Heart left ventricle (tissue), 16 donors: ENCODE results near the gene PCDHA6. TPM values are rescaled to one million over a fixed set of nuclear protein-coding genes. Genes with fewer than 3 reads are reported as not detected.
"Not testable (repeated sequence)": the region's sequence is repeated elsewhere in the genome, so short reads cannot be mapped to it uniquely, and the experiment has no call there.

Source experiments
- ATAC-seq, 4 donors: fragments of 200-7000 bp; cut with Tn5 transposase; one replicate each; pipeline ENCODE4 v1.9.1; 2020 to 2022; ENCODE audit warnings: moderate library complexity in 4 of 4, mild to moderate bottlenecking in 3 of 4, moderate number of reproducible peaks in 1 of 4
- DNase-seq, 5 donors: peaks; one replicate each; pipeline ENCODE4 v3.0.0-alpha.2; 2020
- H3K27ac ChIP-seq, 12 donors: fragments of 200-600 bp; sonication (generic) in 4 of 12; one replicate each; pipeline versions ENCODE4 v1.5.0 to v1.8.0; 2016 to 2022; ENCODE audit warnings: mild to moderate bottlenecking in 2 of 12
- H3K27me3 ChIP-seq, 9 donors: fragments of 200-600 bp; sonication (generic) in 2 of 9; one replicate each; pipeline versions ENCODE4 v1.5.1 to v1.8.0; 2016 to 2022; ENCODE audit warnings: mild to moderate bottlenecking in 3 of 9
- H3K36me3 ChIP-seq, 9 donors: fragments of 200-600 bp; sonication (generic) in 2 of 9; one replicate each; pipeline versions ENCODE4 v1.5.0 to v1.8.0; 2018 to 2022; ENCODE audit warnings: mild to moderate bottlenecking in 2 of 9
- H3K4me1 ChIP-seq, 12 donors: fragments of 200-600 bp; sonication (generic) in 4 of 12; one replicate each; pipeline versions ENCODE4 v1.5.0 to v1.8.0; 2016 to 2022; ENCODE audit warnings: mild to moderate bottlenecking in 3 of 12
- H3K4me3 ChIP-seq, 12 donors: fragments of 200-600 bp; sonication (generic) in 4 of 12; one replicate each; pipeline versions ENCODE4 v1.5.0 to v1.8.0; 2017 to 2022; ENCODE audit warnings: mild to moderate bottlenecking in 9 of 12, moderate library complexity in 4 of 12
- H3K9me3 ChIP-seq, 12 donors: fragments of 200-600 bp; sonication (generic) in 4 of 12; one replicate each; pipeline versions ENCODE4 v1.5.0 to v1.8.0; 2016 to 2022; ENCODE audit warnings: mild to moderate bottlenecking in 1 of 12
- CTCF ChIP-seq, 12 donors: fragments of 200-600 bp; sonication (generic) in 4 of 12; IDR thresholded peaks; one replicate each; pipeline versions ENCODE4 v1.5.0 to v1.8.0; 2018 to 2022; ENCODE audit warnings: antibody characterized with exemption in 12 of 12, mild to moderate bottlenecking in 5 of 12
- POLR2A ChIP-seq, 2 donors: fragments of 450-650 bp; IDR thresholded peaks; one replicate each; pipeline ENCODE4 v1.6.1; 2017; ENCODE audit warnings: antibody characterized with exemption in 2 of 2, mild to moderate bottlenecking in 2 of 2, moderate library complexity in 2 of 2
- WGBS, 4 donors: extraction: QIAGEN DNeasy Blood & Tissue Kit in 2 of 4; methylation state at CpG; one replicate each; pipeline versions ENCODE4 v1.1.5 to v1.1.7; 2013 to 2018; 5-methylcytosine and 5-hydroxymethylcytosine counted together
- intact Hi-C, 10 donors: fragments of 100-400 bp; cut with DNase I; formaldehyde crosslinking; loops; one replicate each; pipeline versions ENCODE4 v1.11.1 to v1.14.2; 2022
- long read RNA-seq, 3 donors: library from polyadenylated mRNA; unstranded; transcript quantifications; one replicate each; pipeline ENCODE4 v2.0.0, GENCODE V29; 2020 to 2021
- polyA plus RNA-seq, 2 donors: library from polyadenylated mRNA; stranded (reverse); fragments of 200-250 nt; gene quantifications; one replicate each; pipeline ENCODE4 v1.2.3, GENCODE V29; 2013
- total RNA-seq, 9 donors: library from RNA; depleted of rRNA in 2 of 9; stranded (reverse); fragments of >200 nt in 2 of 9; fragmentation: NEBNext Ultra II Directional in 3 of 9; extraction: Animal tissue kit (Norgen Biotek cat#: 25700) in 3 of 9; gene quantifications; one replicate each; pipeline versions ENCODE4 v1.1.0 to v1.2.4, GENCODE V29; 2016 to 2023
- donor health status: ischemic (EF 13 %, LVEDD 7.1; RV severe dilation, severe dysfunction).
- donor health status: healthy with polysubstance abuse.
- donor health status: DM: no; HTN: yes; CAD: no.
- donor health status: DM: no; HTN: no; CAD: no.
- donor health status: ischemic (EF 25% LVEDD 6.9; RV normal size, moderate dysfunction).
- donor health status: ischemic (EF 25% LVEDD 5.7; RV mildly dilated, moderate dysfunction).
- donor health status: healthy.
- donor health status: DM: yes; HTN: yes; CAD: no.
- donor health status: ischemic (EF 35%, LVEDD 5.7; RV mildly dilated, moderate dysfunction).
- donor health status: nonischemic (EF 11% LVEDD 7.7; RV severe dilation, severe dysfunction).
- donor health status: DM: yes; HTN: yes; CAD: no.
- donor health status: PGD.
- donor health status: ischemic (EF 29% LVEDD 5.4; RV normal size, mild dysfunction).
- donor health status: nonischemic (EF 23%, LVEDD 6.1; RV moderate dilation, normal function).

PCDHA6 gene
- total RNA-seq (under 1 TPM in 6 of 9 donors, not detected in 3; 0.10 to 0.36 (median 0.29) TPM), polyA plus RNA-seq (not detected)
- long read RNA-seq, donor 1, result 0 reads
- long read RNA-seq, donor 2, result 0 reads
- long read RNA-seq, donor 3, result 0 reads

- WGBS, 4 donors, result 14 to 20% (median 15%) methylated on average over 24 to 27 of the region's 27 CpGs
- intact Hi-C loops, result no loop called here
- DNase-seq (no peak), ATAC-seq (no peak)
- Histone ChIP-seq H3K36me3 (no peaks in the 10 kb centered on the region), H3K4me1 (no peaks in the 10 kb centered on the region), H3K4me3 (peak within 1 kb of the TSS in 4 of 12 donors; percentile 7 to 49 (median 24)), H3K9me3 (peaks cover 0 to 40% (median 16%) of the 10 kb centered on the region in 12 donors), H3K27ac (no peak within 1 kb of the TSS), H3K27me3 (peaks cover 0 to 92% (median 18%) of the 10 kb centered on the region in 9 donors)
- TF ChIP-seq CTCF (IDR thresholded peaks at IDR 0.05), result peak in 2 of 12 donors; percentile 27 to 30
- no peak for TF ChIP-seq POLR2A (IDR thresholded peaks at IDR 0.05)
Measured at GRCh38 chr5:140827704-140828361, at the start of gene PCDHA6. PCDHA6 (plus strand) TSS chr5:140827960; CDS start chr5:140828092, 132 bp downstream.

GRCh38 chr5:140780512-140780911, 47.2 kb upstream of the PCDHA6 start:
- TF ChIP-seq POLR2A (IDR thresholded peaks at IDR 0.05) (no peak), CTCF (IDR thresholded peaks at IDR 0.05) (no peak)
- Histone ChIP-seq H3K27ac (no peak overlapping the region), H3K9me3 (peaks cover 0 to 97% (median 67%) of the 10 kb centered on the region in 12 donors), H3K27me3 (peaks cover 0 to 11% (median 0%) of the 10 kb centered on the region in 9 donors), H3K36me3 (no peaks in the 10 kb centered on the region), H3K4me3 (no peak overlapping the region), H3K4me1 (no peaks in the 10 kb centered on the region)
- 82 to 96% (median 88%) methylated on average over 1 of the region's 1 CpG for WGBS, 4 donors
- ATAC-seq (no peak), DNase-seq (no peak)
- intact Hi-C loops, result no loop called here

GRCh38 chr5:140785905-140786686, 41.7 kb upstream of the PCDHA6 start, which contains the start of gene PCDHA1:
PCDHA1 (plus strand) TSS chr5:140786140.
- no peak for TF ChIP-seq POLR2A (IDR thresholded peaks at IDR 0.05)
- no peak for TF ChIP-seq CTCF (IDR thresholded peaks at IDR 0.05)
- Histone ChIP-seq H3K4me3 (no peak within 1 kb of the TSS), H3K27ac (no peak within 1 kb of the TSS), H3K36me3 (no peaks in the 10 kb centered on the region), H3K4me1 (no peaks in the 10 kb centered on the region), H3K9me3 (peaks cover 0 to 96% (median 58%) of the 10 kb centered on the region in 12 donors), H3K27me3 (peaks cover 0 to 51% (median 11%) of the 10 kb centered on the region in 9 donors)
- DNase-seq, result no peak
- no peak for ATAC-seq
- 14 to 32% (median 23%) methylated on average over 28 to 29 of the region's 29 CpGs for WGBS, 4 donors
- intact Hi-C loops, result no loop called here

- peaks cover 0 to 51% (median 11%) of the 10 kb centered on the region in 9 donors for H3K27me3 ChIP-seq
- peaks cover 0 to 87% (median 49%) of the 10 kb centered on the region in 12 donors for H3K9me3 ChIP-seq
- H3K27ac ChIP-seq, H3K4me3 ChIP-seq, intact Hi-C loops, H3K4me1 ChIP-seq, H3K36me3 ChIP-seq, ATAC-seq, DNase-seq: not testable (repeated sequence)
- 30 to 49% (median 44%) methylated on average over 15 to 44 of the region's 44 CpGs for WGBS, 4 donors
Measured at GRCh38 chr5:140787422-140787821, 40.3 kb upstream of the PCDHA6 start.

- H3K36me3 ChIP-seq, H3K27ac ChIP-seq, DNase-seq, H3K4me3 ChIP-seq, intact Hi-C loops, ATAC-seq, H3K4me1 ChIP-seq: not testable (repeated sequence)
- H3K9me3 ChIP-seq, result peaks cover 0 to 81% (median 49%) of the 10 kb centered on the region in 12 donors
- peaks cover 0 to 51% (median 11%) of the 10 kb centered on the region in 9 donors for H3K27me3 ChIP-seq
- 28 to 53% (median 41%) methylated on average over 38 to 70 of the region's 70 CpGs for WGBS, 4 donors
Measured at GRCh38 chr5:140787849-140788504, 39.8 kb upstream of the PCDHA6 start.
